NCI-H446 (cell line): ENCODE data around the gene OVOL2.
"Not testable (repeated sequence)": the region's sequence is repeated elsewhere in the genome, so short reads cannot be mapped to it uniquely, and the experiment has no call there.

ENCODE experiments used
- DNase-seq, 2 experiments: peaks; one replicate each; lab custom pipeline; 2025; lab: John Stamatoyannopoulos, UW

Gene OVOL2

GRCh38 chr20:18057994-18058349 lies 256 bp upstream of the OVOL2 start:
- no peak for DNase-seq

GRCh38 chr20:18056174-18057100 lies 1.3 kb downstream of the OVOL2 start:
- DNase-seq: no peak

- no peak for DNase-seq
Measured at GRCh38 chr20:18055261-18055660, 2.5 kb downstream of the OVOL2 start.

- DNase-seq: no peak
Measured at GRCh38 chr20:18052856-18053255, 4.9 kb downstream of the OVOL2 start.

DNA sequence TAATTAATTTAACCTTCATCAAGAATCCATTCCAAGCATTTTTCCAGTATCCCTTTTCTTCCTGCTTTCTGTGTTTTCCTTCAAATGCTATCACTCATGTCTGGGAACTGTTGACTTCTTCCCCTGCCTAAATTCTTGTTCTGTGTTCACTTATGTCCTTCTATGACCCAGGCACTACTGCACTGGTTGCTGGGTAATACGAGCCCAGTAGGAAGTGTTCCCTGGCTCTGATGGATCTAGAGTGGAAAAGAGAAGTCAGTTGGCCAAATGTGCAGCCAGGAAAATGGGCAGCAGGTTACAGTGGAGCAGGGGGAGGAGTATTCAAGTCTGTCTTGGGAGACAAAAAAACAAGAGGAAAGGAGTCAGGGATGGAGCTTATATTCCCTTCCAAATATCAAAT lies 7.1 kb downstream of the OVOL2 start:
- DNase-seq: no peak

DNA sequence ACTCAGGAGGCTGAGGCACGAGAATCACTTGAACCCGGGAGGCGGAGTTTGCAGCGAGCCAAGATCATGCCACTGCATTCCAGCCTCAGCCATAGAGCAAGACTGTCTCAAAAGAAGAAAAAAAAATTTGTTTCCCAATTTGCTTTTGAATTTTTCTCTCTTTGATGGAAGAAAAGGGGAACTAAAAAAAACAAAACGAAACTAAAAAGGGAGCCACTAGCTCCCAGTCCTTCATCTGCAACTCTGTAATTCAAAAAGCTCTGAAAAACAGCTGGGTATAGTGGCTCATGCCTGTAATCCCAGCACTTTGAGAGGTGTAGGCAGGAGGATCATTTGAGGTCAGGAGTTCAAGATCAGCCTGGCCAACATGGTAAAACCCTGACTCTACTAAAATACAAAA lies 9.5 kb downstream of the OVOL2 start:
- no peak for DNase-seq

GRCh38 chr20:18046535-18046934 lies 11.2 kb downstream of the OVOL2 start:
- no peak for DNase-seq

GRCh38 chr20:18042229-18042628 lies 15.5 kb downstream of the OVOL2 start:
- DNase-seq: no peak

DNA sequence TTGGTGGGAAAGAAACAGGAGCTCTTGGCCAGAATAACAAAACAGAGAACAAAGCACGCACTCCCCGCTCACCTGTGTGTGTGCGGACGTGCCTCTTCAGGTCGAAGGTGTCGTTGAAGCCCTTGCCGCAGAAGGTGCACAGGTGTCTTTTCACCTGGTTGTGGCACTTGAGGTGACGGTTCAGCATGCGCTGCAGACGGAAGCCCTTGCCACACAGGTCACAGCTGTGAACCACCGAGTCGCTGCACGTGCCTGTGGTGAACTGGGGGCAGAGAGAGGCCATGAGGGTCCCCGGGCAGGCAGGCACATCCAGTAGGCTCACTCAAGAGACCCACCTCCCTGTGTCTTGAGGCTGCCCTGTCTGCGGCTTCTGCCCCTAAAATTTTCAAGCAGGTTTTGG lies 16.3 kb downstream of the OVOL2 start:
- no peak for DNase-seq

- DNase-seq: no peak
Measured at GRCh38 chr20:18039063-18039462, 18.7 kb downstream of the OVOL2 start.

GRCh38 chr20:18034039-18034438 lies 23.7 kb downstream of the OVOL2 start:
- DNase-seq: no peak

DNA sequence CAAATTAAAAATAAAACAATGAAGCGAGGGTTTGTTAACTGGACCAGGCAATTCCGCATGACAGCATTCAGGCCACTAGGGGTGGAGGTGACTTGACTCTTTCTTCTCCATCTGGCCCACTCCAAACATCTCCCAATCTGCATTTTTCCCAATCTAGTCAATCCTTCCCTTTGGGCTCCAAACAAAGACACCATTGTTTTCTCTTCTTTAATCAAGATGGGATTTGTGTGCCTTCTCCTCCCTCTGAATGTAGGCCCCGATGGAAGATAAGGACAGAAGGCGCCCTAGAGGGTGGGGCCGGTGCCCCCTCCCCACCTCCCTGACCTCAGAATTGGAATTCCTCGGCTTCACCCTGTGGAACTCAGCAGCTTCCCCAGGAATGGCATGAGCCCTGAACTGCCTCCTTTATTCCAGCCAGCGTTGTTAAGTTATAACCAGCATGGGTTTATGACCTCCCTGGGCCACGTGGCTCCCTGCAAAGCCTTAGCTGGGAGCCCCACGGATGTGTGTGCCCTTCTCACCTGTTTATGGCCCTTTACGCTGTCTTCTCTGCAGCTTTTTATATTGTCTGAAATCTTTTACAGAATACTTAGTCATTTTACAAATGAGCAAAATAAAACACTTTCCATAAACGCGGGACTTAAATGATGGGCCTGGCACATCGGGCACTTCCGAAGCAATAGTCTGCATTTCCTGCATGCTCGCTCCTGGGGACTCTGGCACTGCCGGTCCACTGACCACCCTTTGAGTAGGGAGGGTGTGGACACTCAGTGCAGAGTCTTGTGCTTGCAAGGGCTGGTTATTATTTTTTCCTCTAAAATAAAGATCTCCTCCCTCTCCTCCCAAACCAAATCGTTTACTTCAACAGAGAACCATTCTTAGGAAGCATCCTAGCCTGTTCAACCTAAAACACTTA lies 24.5 kb downstream of the OVOL2 start:
- DNase-seq: no peak

DNA sequence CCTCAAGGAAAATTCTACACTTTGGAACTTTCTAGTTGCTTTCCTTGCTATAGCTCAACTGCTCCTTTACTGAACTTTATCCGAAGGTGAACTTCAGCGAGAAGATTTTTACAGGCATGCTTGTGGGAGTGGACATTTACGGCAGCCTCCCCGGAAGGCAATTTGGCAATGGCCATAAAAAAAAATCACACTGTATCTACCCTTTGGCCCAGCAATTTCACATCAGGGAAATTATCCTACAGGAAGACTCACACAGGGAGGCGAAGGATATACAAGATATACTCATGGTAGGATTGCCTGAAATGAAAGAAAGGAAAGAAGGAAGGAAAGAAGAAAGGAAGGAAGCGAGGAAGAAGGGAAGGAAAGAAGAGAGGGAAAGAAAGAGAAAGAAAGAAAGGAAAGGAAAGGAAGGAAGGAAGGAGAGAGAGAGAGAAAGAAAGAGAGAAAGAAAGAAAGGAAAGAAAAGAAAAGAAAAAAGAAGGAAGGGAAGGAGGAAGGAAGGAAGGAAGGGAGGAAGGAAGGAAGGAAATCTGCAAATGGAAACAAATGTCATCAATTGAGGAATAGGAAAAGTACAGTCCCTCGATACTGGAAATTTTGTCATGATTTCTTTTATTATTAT lies 25.7 kb downstream of the OVOL2 start:
- no peak for DNase-seq

DNA sequence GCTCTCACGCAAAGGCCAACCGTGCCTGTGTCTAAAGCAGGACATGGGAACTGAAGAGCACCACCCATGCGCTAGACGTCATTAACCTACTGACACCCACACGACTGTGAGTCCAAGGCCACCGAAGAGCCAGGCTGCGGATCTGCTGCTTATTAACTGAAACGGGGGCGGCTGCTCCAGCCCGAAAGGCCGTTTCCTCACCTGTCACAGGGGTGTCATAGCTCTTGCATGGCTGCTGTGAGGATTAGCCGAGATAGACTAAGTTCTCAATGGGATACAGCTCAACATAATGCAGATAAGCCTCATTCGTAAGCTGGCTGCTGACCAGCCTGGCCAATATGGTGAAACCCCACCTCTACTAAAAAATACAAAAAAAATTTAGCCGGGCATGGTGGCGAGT lies 26.7 kb downstream of the OVOL2 start:
- no peak for DNase-seq

GRCh38 chr20:18030020-18030419 lies 27.7 kb downstream of the OVOL2 start:
- DNase-seq: no peak

- not testable (repeated sequence) for DNase-seq
Measured at GRCh38 chr20:18027011-18027410, 30.7 kb downstream of the OVOL2 start.

- DNase-seq: no peak
Measured at GRCh38 chr20:18024606-18025127, 33.0 kb downstream of the OVOL2 start.

- DNase-seq: no peak
Measured at GRCh38 chr20:18020931-18021330, 36.8 kb downstream of the OVOL2 start.

DNA sequence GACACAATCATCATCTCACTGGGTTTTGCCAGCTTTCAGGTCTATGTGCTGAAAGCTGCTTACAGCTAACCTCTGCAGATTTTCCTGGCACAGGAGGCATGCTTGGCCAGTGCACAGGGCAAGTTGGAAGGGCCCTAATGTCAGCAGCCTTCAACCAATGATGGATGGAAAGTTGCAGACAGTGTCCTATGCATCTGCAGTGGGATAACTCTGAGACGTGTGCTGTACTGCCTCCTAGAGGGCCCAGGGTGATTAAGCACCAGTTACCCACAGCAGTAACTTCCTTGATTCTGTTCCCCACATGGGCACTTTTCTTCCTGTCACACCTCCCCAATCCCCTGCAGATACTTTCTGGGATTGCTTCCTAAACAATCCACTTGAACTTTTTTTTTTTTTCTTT lies 38.6 kb downstream of the OVOL2 start:
- peak in 1 of 2 experiments; percentile 37 for DNase-seq

GRCh38 chr20:18018100-18018499 lies 39.6 kb downstream of the OVOL2 start:
- DNase-seq: no peak

- DNase-seq: no peak
Measured at GRCh38 chr20:18016772-18017171, 40.9 kb downstream of the OVOL2 start.

- no peak for DNase-seq
Measured at GRCh38 chr20:18014411-18014810, 43.3 kb downstream of the OVOL2 start.
